Heart left ventricle (tissue), 16 donors: ENCODE data around the gene CLEC2L. TPM values are rescaled to one million over a fixed set of nuclear protein-coding genes. Genes with fewer than 3 reads are reported as not detected.

Experiments
- ATAC-seq, 4 donors: fragments of 200-7000 bp; cut with Tn5 transposase; one replicate each; pipeline ENCODE4 v1.9.1; 2020 to 2022; ENCODE audit warnings: moderate library complexity in 4 of 4, mild to moderate bottlenecking in 3 of 4, moderate number of reproducible peaks in 1 of 4
- DNase-seq, 5 donors: peaks; one replicate each; pipeline ENCODE4 v3.0.0-alpha.2; 2020
- H3K27ac ChIP-seq, 12 donors: fragments of 200-600 bp; sonication (generic) in 4 of 12; one replicate each; pipeline versions ENCODE4 v1.5.0 to v1.8.0; 2016 to 2022; ENCODE audit warnings: mild to moderate bottlenecking in 2 of 12
- H3K27me3 ChIP-seq, 9 donors: fragments of 200-600 bp; sonication (generic) in 2 of 9; one replicate each; pipeline versions ENCODE4 v1.5.1 to v1.8.0; 2016 to 2022; ENCODE audit warnings: mild to moderate bottlenecking in 3 of 9
- H3K36me3 ChIP-seq, 9 donors: fragments of 200-600 bp; sonication (generic) in 2 of 9; one replicate each; pipeline versions ENCODE4 v1.5.0 to v1.8.0; 2018 to 2022; ENCODE audit warnings: mild to moderate bottlenecking in 2 of 9
- H3K4me1 ChIP-seq, 12 donors: fragments of 200-600 bp; sonication (generic) in 4 of 12; one replicate each; pipeline versions ENCODE4 v1.5.0 to v1.8.0; 2016 to 2022; ENCODE audit warnings: mild to moderate bottlenecking in 3 of 12
- H3K4me3 ChIP-seq, 12 donors: fragments of 200-600 bp; sonication (generic) in 4 of 12; one replicate each; pipeline versions ENCODE4 v1.5.0 to v1.8.0; 2017 to 2022; ENCODE audit warnings: mild to moderate bottlenecking in 9 of 12, moderate library complexity in 4 of 12
- H3K9me3 ChIP-seq, 12 donors: fragments of 200-600 bp; sonication (generic) in 4 of 12; one replicate each; pipeline versions ENCODE4 v1.5.0 to v1.8.0; 2016 to 2022; ENCODE audit warnings: mild to moderate bottlenecking in 1 of 12
- POLR2A ChIP-seq, 2 donors: fragments of 450-650 bp; IDR thresholded peaks; one replicate each; pipeline ENCODE4 v1.6.1; 2017; ENCODE audit warnings: antibody characterized with exemption in 2 of 2, mild to moderate bottlenecking in 2 of 2, moderate library complexity in 2 of 2
- WGBS, 4 donors: extraction: QIAGEN DNeasy Blood & Tissue Kit in 2 of 4; methylation state at CpG; one replicate each; pipeline versions ENCODE4 v1.1.5 to v1.1.7; 2013 to 2018; 5-methylcytosine and 5-hydroxymethylcytosine counted together
- intact Hi-C, 10 donors: fragments of 100-400 bp; cut with DNase I; formaldehyde crosslinking; loops; one replicate each; pipeline versions ENCODE4 v1.11.1 to v1.14.2; 2022
- polyA plus RNA-seq, 2 donors: library from polyadenylated mRNA; stranded (reverse); fragments of 200-250 nt; gene quantifications; one replicate each; pipeline ENCODE4 v1.2.3, GENCODE V29; 2013
- total RNA-seq, 9 donors: library from RNA; depleted of rRNA in 2 of 9; stranded (reverse); fragments of >200 nt in 2 of 9; fragmentation: NEBNext Ultra II Directional in 3 of 9; extraction: Animal tissue kit (Norgen Biotek cat#: 25700) in 3 of 9; gene quantifications; one replicate each; pipeline versions ENCODE4 v1.1.0 to v1.2.4, GENCODE V29; 2016 to 2023
- TF ChIP-seq, protein P1 (sequence below), 12 donors: fragments of 200-600 bp; sonication (generic) in 4 of 12; IDR thresholded peaks; one replicate each; pipeline versions ENCODE4 v1.5.0 to v1.8.0; 2018 to 2022; ENCODE audit warnings: antibody characterized with exemption in 12 of 12, mild to moderate bottlenecking in 5 of 12
- donor health status: ischemic (EF 13 %, LVEDD 7.1; RV severe dilation, severe dysfunction).
- donor health status: healthy with polysubstance abuse.
- donor health status: DM: no; HTN: yes; CAD: no.
- donor health status: DM: no; HTN: no; CAD: no.
- donor health status: ischemic (EF 25% LVEDD 6.9; RV normal size, moderate dysfunction).
- donor health status: ischemic (EF 25% LVEDD 5.7; RV mildly dilated, moderate dysfunction).
- donor health status: healthy.
- donor health status: DM: yes; HTN: yes; CAD: no.
- donor health status: ischemic (EF 35%, LVEDD 5.7; RV mildly dilated, moderate dysfunction).
- donor health status: nonischemic (EF 11% LVEDD 7.7; RV severe dilation, severe dysfunction).
- donor health status: DM: yes; HTN: yes; CAD: no.
- donor health status: PGD.
- donor health status: ischemic (EF 29% LVEDD 5.4; RV normal size, mild dysfunction).
- donor health status: nonischemic (EF 23%, LVEDD 6.1; RV moderate dilation, normal function).

CLEC2L gene
- total and polyA plus RNA-seq, 11 donors: 0.18 to 0.36 TPM; not detected in 9

DNA sequence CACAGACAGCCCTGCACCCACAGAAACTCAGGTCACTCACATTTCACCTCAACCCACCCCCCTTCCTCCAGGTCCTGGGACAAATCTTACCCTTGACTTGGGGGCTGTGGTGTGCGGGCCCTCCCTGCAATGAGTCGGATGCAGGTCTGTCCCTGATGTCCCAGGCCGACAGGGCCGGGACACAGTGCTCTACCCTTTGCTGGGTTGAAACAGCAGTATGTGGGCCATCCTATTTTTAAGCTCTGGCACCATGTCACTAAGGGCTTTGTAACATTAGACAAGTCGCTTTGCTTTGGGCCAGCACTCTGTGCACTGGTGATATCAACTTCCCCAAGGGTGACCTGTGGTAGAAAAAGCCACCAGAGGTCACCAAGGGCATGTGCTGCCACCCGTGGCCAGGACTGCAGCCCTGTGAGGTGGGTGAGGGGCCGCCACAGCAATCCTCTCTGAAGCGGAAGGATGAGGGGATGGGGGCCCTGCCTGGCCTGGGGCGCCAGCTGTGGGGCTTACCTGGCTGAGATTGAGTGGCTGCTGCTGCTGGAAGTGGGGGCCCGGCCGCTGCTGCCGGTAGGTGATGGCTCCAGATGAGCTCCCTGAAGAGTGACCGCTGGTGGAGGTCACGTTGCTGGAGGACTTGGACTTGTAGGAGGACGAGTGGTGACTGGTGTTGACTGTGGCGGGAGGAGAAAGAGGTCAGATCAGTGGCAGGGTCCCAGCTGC is 51.3 kb downstream of the CLEC2L start:
- Histone ChIP-seq H3K9me3 (no peaks in the 10 kb centered on the region), H3K36me3 (peaks cover 0 to 87% (median 72%) of the 10 kb centered on the region in 9 donors), H3K27me3 (no peaks in the 10 kb centered on the region), H3K4me3 (no peak overlapping the region), H3K4me1 (peaks cover 0 to 15% (median 3%) of the 10 kb centered on the region in 12 donors), H3K27ac (peak overlapping the region in 11 of 12 donors; percentile 43 to 85 (median 73))
- TF ChIP-seq, protein P1, sequence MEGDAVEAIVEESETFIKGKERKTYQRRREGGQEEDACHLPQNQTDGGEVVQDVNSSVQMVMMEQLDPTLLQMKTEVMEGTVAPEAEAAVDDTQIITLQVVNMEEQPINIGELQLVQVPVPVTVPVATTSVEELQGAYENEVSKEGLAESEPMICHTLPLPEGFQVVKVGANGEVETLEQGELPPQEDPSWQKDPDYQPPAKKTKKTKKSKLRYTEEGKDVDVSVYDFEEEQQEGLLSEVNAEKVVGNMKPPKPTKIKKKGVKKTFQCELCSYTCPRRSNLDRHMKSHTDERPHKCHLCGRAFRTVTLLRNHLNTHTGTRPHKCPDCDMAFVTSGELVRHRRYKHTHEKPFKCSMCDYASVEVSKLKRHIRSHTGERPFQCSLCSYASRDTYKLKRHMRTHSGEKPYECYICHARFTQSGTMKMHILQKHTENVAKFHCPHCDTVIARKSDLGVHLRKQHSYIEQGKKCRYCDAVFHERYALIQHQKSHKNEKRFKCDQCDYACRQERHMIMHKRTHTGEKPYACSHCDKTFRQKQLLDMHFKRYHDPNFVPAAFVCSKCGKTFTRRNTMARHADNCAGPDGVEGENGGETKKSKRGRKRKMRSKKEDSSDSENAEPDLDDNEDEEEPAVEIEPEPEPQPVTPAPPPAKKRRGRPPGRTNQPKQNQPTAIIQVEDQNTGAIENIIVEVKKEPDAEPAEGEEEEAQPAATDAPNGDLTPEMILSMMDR (IDR thresholded peaks at IDR 0.05): no peak
- TF ChIP-seq POLR2A (IDR thresholded peaks at IDR 0.05): no peak
- 67 to 80% (median 77%) methylated on average over 11 to 16 of the region's 16 CpGs for WGBS, 4 donors
- ATAC-seq: peak; percentile 93 to 96 (median 94)
- intact Hi-C loops: no loop called here
- DNase-seq: peak in 4 of 5 donors; percentile 36 to 78 (median 56)

DNA sequence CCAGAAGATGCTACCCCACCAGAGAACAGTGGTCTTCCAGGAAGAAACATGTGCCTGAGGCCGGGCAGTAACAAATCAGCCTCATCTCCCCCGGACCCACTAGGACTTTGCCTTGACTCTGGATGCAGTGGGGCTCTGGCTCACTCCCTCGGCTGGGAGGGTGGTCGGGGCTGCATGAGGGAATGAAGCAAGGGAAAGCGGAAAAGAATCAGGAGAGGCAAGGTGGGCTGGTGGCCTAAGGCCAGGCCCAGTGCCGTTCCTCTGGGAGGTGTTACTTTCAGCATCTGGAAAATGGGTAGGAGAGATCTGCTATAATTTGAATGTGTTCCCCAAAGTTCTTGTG is 51.8 kb downstream of the CLEC2L start:
- peaks cover 0 to 15% (median 3%) of the 10 kb centered on the region in 12 donors for H3K4me1 ChIP-seq
- H3K4me3 ChIP-seq: no peak overlapping the region
- peak overlapping the region in 10 of 12 donors; percentile 38 to 85 (median 72) for H3K27ac ChIP-seq
- intact Hi-C loops: no loop called here
- peaks cover 0 to 89% (median 76%) of the 10 kb centered on the region in 9 donors for H3K36me3 ChIP-seq
- H3K9me3 ChIP-seq: no peaks in the 10 kb centered on the region
- no peak for DNase-seq
- no peak for TF ChIP-seq POLR2A (IDR thresholded peaks at IDR 0.05)
- TF ChIP-seq, protein P1 (IDR thresholded peaks at IDR 0.05): no peak
- no peak for ATAC-seq
- WGBS, 4 donors: 93 to 95% (median 94%) methylated on average over 6 of the region's 6 CpGs
- H3K27me3 ChIP-seq: no peaks in the 10 kb centered on the region

DNA sequence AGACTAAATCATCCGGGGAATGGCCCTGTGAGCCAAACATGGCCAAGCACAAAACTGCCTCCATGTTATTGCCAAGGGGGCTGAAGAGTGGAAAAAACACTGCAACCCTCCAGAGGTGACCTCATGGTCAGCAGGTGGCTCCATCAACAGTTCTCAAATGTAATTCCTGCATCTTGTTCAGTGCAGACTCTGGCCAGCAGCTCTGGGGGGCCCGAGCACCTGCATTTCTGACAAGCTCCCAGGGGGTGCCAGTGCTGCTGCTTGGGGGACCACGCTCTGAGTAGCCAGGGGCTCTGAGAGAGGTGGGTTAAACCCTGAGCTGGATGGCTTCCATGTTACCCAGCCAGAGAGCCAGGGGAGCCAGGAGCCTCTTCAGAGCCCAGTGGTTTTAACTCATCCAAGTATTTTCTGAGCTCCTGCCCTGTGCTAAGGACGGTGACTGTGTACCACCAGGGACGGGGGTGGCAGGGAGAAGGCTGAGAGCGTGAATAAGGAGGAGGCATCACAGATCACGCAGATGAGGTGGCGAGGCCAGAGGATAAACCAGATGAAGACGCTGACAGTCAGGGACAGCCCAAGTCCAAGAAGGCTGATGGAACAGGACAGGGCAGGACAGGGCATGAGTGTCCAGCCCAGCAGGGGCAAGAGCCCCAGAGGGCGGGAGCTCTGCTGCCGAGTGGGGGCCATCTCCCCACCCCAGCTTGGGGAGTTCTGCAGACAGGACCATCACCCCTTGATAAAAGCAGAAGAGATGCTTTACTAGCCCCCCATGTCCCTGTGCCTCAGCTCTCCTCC is 52.9 kb downstream of the CLEC2L start:
- Histone ChIP-seq H3K9me3 (no peaks in the 10 kb centered on the region), H3K4me1 (peaks cover 0 to 15% (median 3%) of the 10 kb centered on the region in 12 donors), H3K27me3 (no peaks in the 10 kb centered on the region), H3K27ac (peak overlapping the region in 2 of 12 donors; percentile 37 to 85), H3K4me3 (no peak overlapping the region), H3K36me3 (peaks cover under 1 to 92% (median 82%) of the 10 kb centered on the region in 9 donors)
- intact Hi-C loops: no loop called here
- TF ChIP-seq, protein P1 (IDR thresholded peaks at IDR 0.05): no peak
- no peak for TF ChIP-seq POLR2A (IDR thresholded peaks at IDR 0.05)
- ATAC-seq (no peak), DNase-seq (no peak)
- 88 to 96% (median 93%) methylated on average over 10 to 11 of the region's 11 CpGs for WGBS, 4 donors

DNA sequence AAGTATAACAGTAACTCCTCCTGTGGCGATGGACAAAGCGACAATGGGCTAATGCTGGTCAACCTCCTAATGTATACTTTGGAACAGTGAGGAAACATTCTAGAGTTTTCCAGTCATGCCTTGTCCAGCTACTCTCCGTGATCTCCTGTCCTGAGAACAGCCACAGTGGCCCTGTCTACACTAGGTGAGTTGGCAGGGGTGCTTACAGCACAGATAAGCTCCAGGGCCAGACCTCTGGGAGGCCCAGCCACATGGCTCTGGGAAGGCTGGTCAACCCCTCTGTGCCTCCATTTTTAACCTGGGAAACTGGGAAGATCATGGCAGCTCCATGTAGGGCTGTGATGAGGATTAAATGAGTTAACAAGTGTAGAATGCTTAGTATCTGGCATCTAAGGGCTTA is 57.0 kb downstream of the CLEC2L start:
- Histone ChIP-seq H3K36me3 (peaks cover 14 to 94% (median 90%) of the 10 kb centered on the region in 9 donors), H3K27me3 (no peaks in the 10 kb centered on the region), H3K27ac (no peak overlapping the region), H3K9me3 (no peaks in the 10 kb centered on the region), H3K4me3 (no peak overlapping the region), H3K4me1 (no peaks in the 10 kb centered on the region)
- no peak for ATAC-seq
- intact Hi-C loops: no loop called here
- WGBS, 4 donors: 94 to 98% (median 97%) methylated on average over 3 of the region's 3 CpGs
- DNase-seq: no peak
- TF ChIP-seq, protein P1 (IDR thresholded peaks at IDR 0.05): no peak
- no peak for TF ChIP-seq POLR2A (IDR thresholded peaks at IDR 0.05)
